IPS-18c (cell line): ENCODE results near the gene ALK.

Experiments used
- H3K4me3 ChIP-seq: 2 replicates; pipeline ENCODE4 v1.7.0; 2013; ENCODE audit warnings: low read depth, mild to moderate bottlenecking, low read length, moderate library complexity; ENCODE audit not compliant: insufficient read depth
- H3K9me3 ChIP-seq: one replicate; pipeline ENCODE4 v1.6.1; 2013; ENCODE audit warnings: mild to moderate bottlenecking, low read length, moderate library complexity; ENCODE audit not compliant: control insufficient read depth, insufficient read depth

The ALK gene

GRCh38 chr2:29579495-29580169 is 341.8 kb downstream of the ALK start:
- no peak overlapping the region for H3K4me3 ChIP-seq
- H3K9me3 ChIP-seq, result no peaks in the 10 kb centered on the region

GRCh38 chr2:29578084-29578598 is 343.2 kb downstream of the ALK start:
- H3K4me3 ChIP-seq, result no peak overlapping the region
- H3K9me3 ChIP-seq, result no peaks in the 10 kb centered on the region

- Histone ChIP-seq H3K9me3 (no peaks in the 10 kb centered on the region), H3K4me3 (no peak overlapping the region)
Observed at GRCh38 chr2:29576231-29576630, 345.2 kb downstream of the ALK start.

GRCh38 chr2:29575370-29575890 is 346.0 kb downstream of the ALK start:
- H3K4me3 ChIP-seq, result no peak overlapping the region

GRCh38 chr2:29573612-29574011 is 347.8 kb downstream of the ALK start:
- H3K9me3 ChIP-seq, result no peaks in the 10 kb centered on the region
- no peak overlapping the region for H3K4me3 ChIP-seq

More at GRCh38 chr2:29575370-29575890, 346.0 kb downstream of the ALK start:
- no peaks in the 10 kb centered on the region for H3K9me3 ChIP-seq

- H3K9me3 ChIP-seq, result no peaks in the 10 kb centered on the region
- H3K4me3 ChIP-seq, result no peak overlapping the region
Observed at GRCh38 chr2:29573147-29573546, 348.2 kb downstream of the ALK start.

- Histone ChIP-seq H3K4me3 (no peak overlapping the region), H3K9me3 (no peaks in the 10 kb centered on the region)
Observed at GRCh38 chr2:29570539-29570938, 350.8 kb downstream of the ALK start.

- Histone ChIP-seq H3K4me3 (no peak overlapping the region), H3K9me3 (no peaks in the 10 kb centered on the region)
Observed at GRCh38 chr2:29567906-29568520, 353.4 kb downstream of the ALK start.

GRCh38 chr2:29563697-29564096 is 357.7 kb downstream of the ALK start:
- Histone ChIP-seq H3K9me3 (no peaks in the 10 kb centered on the region), H3K4me3 (no peak overlapping the region)

- H3K9me3 ChIP-seq, result no peaks in the 10 kb centered on the region
- H3K4me3 ChIP-seq, result no peak overlapping the region
Observed at GRCh38 chr2:29562896-29563295, 358.5 kb downstream of the ALK start.

GRCh38 chr2:29562319-29562718 is 359.1 kb downstream of the ALK start:
- Histone ChIP-seq H3K9me3 (no peaks in the 10 kb centered on the region), H3K4me3 (no peak overlapping the region)

GRCh38 chr2:29561628-29562027 is 359.8 kb downstream of the ALK start:
- Histone ChIP-seq H3K4me3 (no peak overlapping the region), H3K9me3 (no peaks in the 10 kb centered on the region)

- no peak overlapping the region for H3K4me3 ChIP-seq
- no peaks in the 10 kb centered on the region for H3K9me3 ChIP-seq
Observed at GRCh38 chr2:29561181-29561580, 360.2 kb downstream of the ALK start.

- Histone ChIP-seq H3K9me3 (no peaks in the 10 kb centered on the region), H3K4me3 (no peak overlapping the region)
Observed at GRCh38 chr2:29560566-29560965, 360.8 kb downstream of the ALK start.

GRCh38 chr2:29560030-29560429 is 361.4 kb downstream of the ALK start:
- H3K9me3 ChIP-seq, result no peaks in the 10 kb centered on the region
- H3K4me3 ChIP-seq, result no peak overlapping the region

GRCh38 chr2:29559578-29559977 is 361.8 kb downstream of the ALK start:
- no peak overlapping the region for H3K4me3 ChIP-seq
- no peaks in the 10 kb centered on the region for H3K9me3 ChIP-seq

GRCh38 chr2:29558097-29558496 is 363.3 kb downstream of the ALK start:
- no peak overlapping the region for H3K4me3 ChIP-seq
- no peaks in the 10 kb centered on the region for H3K9me3 ChIP-seq

GRCh38 chr2:29557268-29557667 is 364.1 kb downstream of the ALK start:
- Histone ChIP-seq H3K9me3 (no peaks in the 10 kb centered on the region), H3K4me3 (no peak overlapping the region)
